H1 (cell line): ENCODE measurements around the gene MSI2. TPM values are rescaled to one million over a fixed set of nuclear protein-coding genes. Genes with fewer than 3 reads are reported as not detected.
A peak's percentile ranks its signal among the peaks of the same experiment; 100 is the strongest.

Source experiments
- CTCF ChIA-PET: fragments of 300-600 bp; sonication (Branson Sonifier 250); formaldehyde crosslinking; loops from one replicate; lab custom pipeline; 2021; ENCODE audit not compliant: partially characterized antibody; lab: Charles Lee
- POLR2A ChIA-PET: fragments of 300-600 bp; sonication (Branson Sonifier 250); formaldehyde crosslinking; loops from one replicate; lab custom pipeline; 2021; ENCODE audit warnings: inconsistent platforms; ENCODE audit not compliant: partially characterized antibody; lab: Charles Lee
- DNase-seq, 2 experiments: peaks; one replicate each; pipeline versions ENCODE4 v3.0.0 to v3.0.0-alpha.2; 2010 to 2022; ENCODE audit warnings: low spot score in 2 of 2, low read depth in 1 of 2, mixed read lengths in 1 of 2
- FAIRE-seq: peaks from 2 replicates; lab custom pipeline; 2011; peaks lifted over from hg19 to GRCh38; lab: Jason Lieb, UNC
- H2AFZ ChIP-seq: 2 replicates; pipeline ENCODE4 v1.8.1; 2012; ENCODE audit warnings: low read length, inconsistent platforms
- H2AK5ac ChIP-seq: 2 replicates; pipeline ENCODE4 v1.6.1; 2013; ENCODE audit warnings: low read depth, low read length
- H2BK120ac ChIP-seq: replicated peaks from 2 replicates; pipeline ENCODE3; 2013; ENCODE audit warnings: low read depth, low read length, inconsistent platforms
- H2BK12ac ChIP-seq: 2 replicates; pipeline ENCODE4 v1.6.1; 2013; ENCODE audit warnings: low read depth, low read length
- H2BK15ac ChIP-seq: 2 replicates; pipeline ENCODE4 v1.6.1; 2013; ENCODE audit warnings: low read length
- H2BK20ac ChIP-seq: 2 replicates; pipeline ENCODE4 v1.6.1; 2013; ENCODE audit warnings: low read length
- H2BK5ac ChIP-seq: 2 replicates; pipeline ENCODE4 v1.6.1; 2013; ENCODE audit warnings: low read depth, low read length
- H3K14ac ChIP-seq: 2 replicates; pipeline ENCODE4 v1.6.1; 2013; ENCODE audit warnings: inconsistent platforms; ENCODE audit not compliant: insufficient read length
- H3K18ac ChIP-seq: 2 replicates; pipeline ENCODE4 v1.6.1; 2013; ENCODE audit warnings: low read length; ENCODE audit errors: extremely low read depth
- H3K23ac ChIP-seq: 2 replicates; pipeline ENCODE4 v1.6.1; 2013; ENCODE audit warnings: inconsistent platforms; ENCODE audit not compliant: insufficient read length
- H3K23me2 ChIP-seq: 2 replicates; pipeline ENCODE4 v1.6.1; 2013; ENCODE audit warnings: low read depth, low read length
- H3K27ac ChIP-seq: 2 replicates; pipeline ENCODE4 v1.6.1; 2011; ENCODE audit warnings: low read depth, low read length, inconsistent platforms
- H3K27me3 ChIP-seq, 4 experiments: replicated peaks in 1 of 4; 1 replicate in 1 of 4; 2 replicates in 3 of 4; pipeline versions ENCODE4 v1.6.1 to v1.8.1; 2011 to 2013; ENCODE audit warnings: low read length in 3 of 4, mild to moderate bottlenecking in 3 of 4, inconsistent platforms in 2 of 4, mixed read lengths in 2 of 4, moderate library complexity in 1 of 4; ENCODE audit not compliant: control insufficient read depth in 3 of 4, insufficient read depth in 3 of 4; ENCODE audit errors: extremely low read depth in 1 of 4
- H3K36me3 ChIP-seq, 4 experiments: 2 replicates each; pipeline versions ENCODE4 v1.6.1 to v1.8.1; 2011 to 2013; ENCODE audit warnings: mild to moderate bottlenecking in 4 of 4, low read length in 3 of 4, moderate library complexity in 2 of 4, control low read depth in 1 of 4, inconsistent platforms in 1 of 4; ENCODE audit not compliant: insufficient read depth in 4 of 4, control insufficient read depth in 2 of 4
- H3K4ac ChIP-seq: replicated peaks from 2 replicates; pipeline ENCODE3; 2013; ENCODE audit warnings: low read length, low read depth, mixed read lengths, inconsistent platforms; ENCODE audit not compliant: insufficient read length
- H3K4me1 ChIP-seq, 4 experiments: replicated peaks in 1 of 4; 1 replicate in 1 of 4; 2 replicates in 3 of 4; pipeline versions ENCODE4 v1.6.1 to v1.8.1; 2011 to 2013; ENCODE audit warnings: low read length in 3 of 4, inconsistent platforms in 2 of 4, mixed read lengths in 1 of 4; ENCODE audit not compliant: insufficient read depth in 4 of 4, control insufficient read depth in 3 of 4
- H3K4me2 ChIP-seq, 2 experiments: 2 replicates each; pipeline versions ENCODE4 v1.6.1 to v1.8.1; 2011 to 2013; ENCODE audit warnings: low read depth in 2 of 2, low read length in 2 of 2, control low read depth in 1 of 2, inconsistent platforms in 1 of 2, mild to moderate bottlenecking in 1 of 2; ENCODE audit not compliant: insufficient read depth in 1 of 2
- H3K4me3 ChIP-seq, 4 experiments: fragments of 200-600, 300-600 bp in 1 of 4; sonication (generic), shearing (Covaris generic), sonication (Bioruptor Twin) in 1 of 4; 2 replicates each; pipeline versions ENCODE4 v1.5.1 to v1.8.1; 2011 to 2016; ENCODE audit warnings: low read length in 4 of 4, low read depth in 3 of 4, control low read depth in 2 of 4, inconsistent platforms in 2 of 4, mild to moderate bottlenecking in 2 of 4, mixed read lengths in 1 of 4, moderate library complexity in 1 of 4; ENCODE audit not compliant: insufficient read depth in 2 of 4; ENCODE audit errors: extremely low read depth in 1 of 4
- H3K56ac ChIP-seq: replicated peaks from 2 replicates; pipeline ENCODE3; 2013; ENCODE audit warnings: low read depth, mild to moderate bottlenecking, mixed read lengths, low read length, inconsistent platforms; ENCODE audit not compliant: insufficient read length
- H3K79me1 ChIP-seq: 2 replicates; pipeline ENCODE4 v1.6.1; 2013; ENCODE audit warnings: low read depth, low read length, control low read depth
- H3K79me2 ChIP-seq, 2 experiments: 2 replicates each; pipeline versions ENCODE4 v1.6.1 to v1.8.1; 2012 to 2013; ENCODE audit warnings: low read length in 2 of 2, mild to moderate bottlenecking in 2 of 2, inconsistent platforms in 1 of 2; ENCODE audit not compliant: insufficient read depth in 2 of 2, control insufficient read depth in 1 of 2
- H3K9ac ChIP-seq, 4 experiments: replicated peaks in 1 of 4; 1 replicate in 1 of 4; 2 replicates in 3 of 4; pipeline versions ENCODE4 v1.6.1 to v1.8.1; 2011 to 2013; ENCODE audit warnings: low read depth in 3 of 4, low read length in 3 of 4, control low read depth in 2 of 4, mild to moderate bottlenecking in 2 of 4, moderate library complexity in 2 of 4, inconsistent platforms in 1 of 4; ENCODE audit errors: extremely low read depth in 1 of 4
- H3K9me3 ChIP-seq, 2 experiments: 2 replicates each; pipeline versions ENCODE4 v1.6.1 to v1.8.1; 2012 to 2013; ENCODE audit warnings: mild to moderate bottlenecking in 2 of 2, moderate library complexity in 2 of 2, control low read depth in 1 of 2, inconsistent platforms in 1 of 2, low read depth in 1 of 2, low read length in 1 of 2, mixed read lengths in 1 of 2; ENCODE audit not compliant: insufficient read depth in 2 of 2
- H4K20me1 ChIP-seq, 2 experiments: replicated peaks in 1 of 2; 2 replicates each; pipeline versions ENCODE3 to v1.8.1; 2011 to 2013; ENCODE audit warnings: inconsistent platforms in 2 of 2, low read length in 2 of 2, mild to moderate bottlenecking in 1 of 2; ENCODE audit not compliant: insufficient read depth in 2 of 2, control insufficient read depth in 1 of 2
- H4K5ac ChIP-seq: 2 replicates; pipeline ENCODE4 v1.6.1; 2013; ENCODE audit warnings: low read length, low read depth, mixed read lengths, inconsistent platforms; ENCODE audit not compliant: insufficient read length
- H4K8ac ChIP-seq: 2 replicates; pipeline ENCODE4 v1.8.0; 2013; ENCODE audit warnings: mild to moderate bottlenecking, moderate library complexity, low read length, inconsistent platforms; ENCODE audit not compliant: insufficient read depth; ENCODE audit errors: extremely low read depth
- H4K91ac ChIP-seq: replicated peaks from 2 replicates; pipeline ENCODE3; 2013; ENCODE audit warnings: low read length, mixed read lengths, inconsistent platforms; ENCODE audit not compliant: insufficient read length
- CBX8 ChIP-seq: fragments of 300-800, 300-1000 bp; sonication (generic); IDR thresholded peaks from 2 replicates; pipeline ENCODE4 v1.7.1; 2016; ENCODE audit warnings: low read depth, low read length, borderline replicate concordance
- KDM4A ChIP-seq: IDR thresholded peaks from one replicate; pipeline ENCODE4 v1.7.1; 2012; ENCODE audit warnings: low read depth, mild to moderate bottlenecking, moderate library complexity, low read length, inconsistent platforms; ENCODE audit not compliant: severe bottlenecking
- MAFK ChIP-seq: IDR thresholded peaks from 2 replicates; pipeline ENCODE4 v1.6.1; 2012; ENCODE audit warnings: low read depth, mild to moderate bottlenecking, improper control_type of control experiment, low read length
- RAD21 ChIP-seq, 2 experiments: IDR thresholded peaks in 1 of 2; conservative IDR thresholded peaks in 1 of 2; 2 replicates each; pipeline ENCODE4 v1.6.1; 2011; ENCODE audit warnings: low read depth in 2 of 2, low read length in 2 of 2, improper control_type of control experiment in 1 of 2, inconsistent platforms in 1 of 2, mild to moderate bottlenecking in 1 of 2, moderate library complexity in 1 of 2
- TAF7 ChIP-seq: optimal IDR thresholded peaks from 2 replicates; pipeline ENCODE3; 2011; ENCODE audit warnings: low read depth, mild to moderate bottlenecking, inconsistent platforms, low read length, moderate library complexity, borderline replicate concordance
- TBP ChIP-seq: IDR thresholded peaks from 2 replicates; pipeline ENCODE4 v1.6.1; 2011; ENCODE audit warnings: low read depth, low read length, improper control_type of control experiment
- ZNF274 ChIP-seq: IDR thresholded peaks from 2 replicates; pipeline ENCODE4 v1.7.0; 2012; ENCODE audit warnings: low read length, borderline replicate concordance; ENCODE audit errors: extremely low read depth
- WGBS, 2 experiments: shearing (Covaris generic) in 1 of 2; methylation state at CpG; one replicate each; pipeline versions ENCODE4 v1.1.6 to v1.1.7; 2013 to 2015; ENCODE audit warnings: low lambda C conversion rate in 2 of 2, mixed read lengths in 2 of 2, inconsistent platforms in 1 of 2, low coverage in 1 of 2, missing lambda C conversion rate in 1 of 2; ENCODE audit not compliant: insufficient replicate concordance in 2 of 2, insufficient coverage in 1 of 2, insufficient read length in 1 of 2; ENCODE audit errors: extremely low coverage in 1 of 2, missing lambda C conversion rate in 1 of 2; 5-methylcytosine and 5-hydroxymethylcytosine counted together
- polyA plus RNA-seq, 7 experiments: library from polyadenylated mRNA; depleted of rRNA in 3 of 7; stranded (reverse) in 5 of 7; unstranded in 2 of 7; fragments of >200 nt in 5 of 7; fragments of 200-250 nt in 2 of 7; gene quantifications; 1 replicate in 5 of 7; 2 replicates in 1 of 7; 4 replicates in 1 of 7; pipeline versions ENCODE4 v1.2.1 to v1.2.3, GENCODE V29; 2011 to 2013; ENCODE audit warnings: missing spikeins in 2 of 7, mixed read lengths in 2 of 7
- total RNA-seq: library from RNA; stranded (reverse); fragmentation: NEBNext Ultra II Directional; extraction: Animal tissue kit (Norgen Biotek cat#: 25700); gene quantifications from 2 replicates; pipeline ENCODE4 v1.2.1, GENCODE V29; 2021

MSI2 gene
- total and polyA plus RNA-seq, 2 of the 8 experiments (the other 6 are each of a cell fraction or from before 2014, with no cell fraction given), result 36.7 to 80.6 TPM

DNA sequence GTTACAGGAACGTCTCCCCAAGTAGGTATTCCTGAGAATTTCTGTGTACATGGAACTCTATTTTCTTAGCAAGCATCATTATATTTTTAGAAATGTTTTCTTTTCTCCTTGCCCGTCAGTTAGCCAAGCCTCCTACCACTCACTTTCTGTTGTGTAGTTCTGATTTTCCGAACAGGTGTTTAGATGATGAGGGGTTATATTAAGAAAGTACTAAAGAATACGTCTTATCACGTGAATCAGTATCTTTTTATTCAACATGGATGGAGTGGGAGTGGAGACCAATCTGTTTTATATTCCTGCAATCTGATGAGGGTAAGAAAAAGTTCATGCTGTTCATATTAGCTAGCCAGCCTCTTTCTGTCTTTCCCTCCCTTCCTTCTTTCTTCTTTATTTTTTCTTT lies 29.4 kb downstream of the MSI2 start:
- Histone ChIP-seq H3K18ac (no peak overlapping the region), H3K4me3 (peak overlapping the region in 1 of 4 experiments; percentile 3; a peak in 2 of 8 replicates), H3K4me2 (peak overlapping the region; percentile 17 to 43), H2BK20ac (no peak overlapping the region), H4K20me1 (peaks cover 24 to 33% of the 10 kb centered on the region in 2 experiments), H3K56ac (no peak overlapping the region), H4K91ac (no peak overlapping the region), H2AFZ (no peak overlapping the region), H3K9ac (no peak overlapping the region), H2BK15ac (no peak overlapping the region), H3K79me1 (peaks cover 20% of the 10 kb centered on the region), H3K27me3 (no peaks in the 10 kb centered on the region), H3K23me2 (no peaks in the 10 kb centered on the region), H2AK5ac (no peak overlapping the region), H2BK5ac (no peak overlapping the region), H3K23ac (no peak overlapping the region), H3K4me1 (peaks cover 15 to 39% (median 21%) of the 10 kb centered on the region in 4 experiments), H2BK12ac (no peak overlapping the region), H3K9me3 (no peaks in the 10 kb centered on the region), H3K36me3 (peaks cover 0 to 4% (median 0%) of the 10 kb centered on the region in 4 experiments; a peak in 1 of 8 replicates), H3K14ac (no peak overlapping the region), H3K4ac (no peak overlapping the region), H4K5ac (no peak overlapping the region), H3K27ac (no peak overlapping the region), H3K79me2 (peaks cover 3 to 51% of the 10 kb centered on the region in 2 experiments), H2BK120ac (no peak overlapping the region), H4K8ac (no peak overlapping the region)
- ChIA-PET CTCF (interaction anchor here (0.6 to 2.6 kb wide), 4 partner anchors 42 to 259 kb away, joined by 3 to 8 read pairs (median 3); no protein-coding TSS in a partner anchor), POLR2A (interaction anchor here (0.6 to 1.3 kb wide), 3 partner anchors 9 to 39 kb away, joined by 3 read pairs; no protein-coding TSS in a partner anchor)
- DNase-seq, result no peak
- no peak for TF ChIP-seq TBP
- no peak for TF ChIP-seq TAF7
- TF ChIP-seq KDM4A, result no peak
- TF ChIP-seq CBX8, result no peak
- no peak for TF ChIP-seq RAD21 (IDR thresholded peaks at IDR 0.05 in 1 of 2, conservative IDR thresholded peaks at IDR 0.05 in 1 of 2; ENCODE audit: low read depth in 2 of 2, low read length in 2 of 2)
- TF ChIP-seq MAFK, result no peak
- no peak for TF ChIP-seq ZNF274
- no peak for FAIRE-seq
- WGBS, 2 experiments, result 66% methylated on average over 5 of the region's 5 CpGs; no CpG with 5 or more reads in 1 of the 2 experiments
